Measurements from ENCODE around the gene TCP10L.
"Not testable (repeated sequence)": the region's sequence is repeated elsewhere in the genome, so short reads cannot be mapped to it uniquely, and the experiment has no call there.

TCP10L gene, protein sequence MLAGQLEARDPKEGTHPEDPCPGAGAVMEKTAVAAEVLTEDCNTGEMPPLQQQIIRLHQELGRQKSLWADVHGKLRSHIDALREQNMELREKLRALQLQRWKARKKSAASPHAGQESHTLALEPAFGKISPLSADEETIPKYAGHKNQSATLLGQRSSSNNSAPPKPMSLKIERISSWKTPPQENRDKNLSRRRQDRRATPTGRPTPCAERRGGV

DNA sequence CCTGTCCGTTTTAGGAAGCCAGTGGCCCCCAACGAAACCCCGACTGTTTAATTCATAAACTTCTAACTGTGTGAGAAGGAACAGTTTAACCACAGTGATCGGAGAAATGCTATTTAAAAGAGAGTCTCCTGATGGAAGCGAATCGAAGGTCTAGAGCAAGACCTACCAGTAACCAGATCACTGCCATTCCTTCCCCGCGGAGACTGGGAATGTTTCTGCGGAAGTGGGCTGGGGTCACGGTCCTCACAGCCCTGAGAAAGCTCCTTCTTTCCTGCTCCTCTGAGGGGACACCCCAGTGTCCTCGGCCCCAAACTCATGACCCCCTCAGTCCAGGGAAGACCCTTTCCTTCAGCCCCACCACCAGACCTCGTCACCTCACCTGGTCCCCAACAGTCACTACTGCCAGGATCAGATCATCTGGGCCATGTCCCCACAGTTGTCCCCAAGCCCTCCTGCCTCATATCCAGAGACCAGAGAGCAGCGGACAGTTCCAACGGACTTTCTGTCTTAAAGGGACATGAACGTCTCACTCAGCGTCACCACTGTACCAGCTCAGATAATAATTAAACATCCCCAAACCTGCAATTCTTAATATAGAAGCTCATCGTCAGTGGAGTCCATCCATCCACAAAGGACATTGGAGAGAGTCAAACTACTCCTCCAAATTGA is at the start of gene TCP10L:
TSS of gene TCP10L (minus strand) at position 482 of the 669 bp plus-strand sequence. CDS start 1,219 bp downstream, outside the sequence.
- no peaks in the 10 kb centered on the region for H3K9me3 ChIP-seq
- no peaks in the 10 kb centered on the region for H4K20me1 ChIP-seq
- no peak within 1 kb of the TSS for H3K9ac ChIP-seq
- H3K4me1 ChIP-seq = no peaks in the 10 kb centered on the region
- peaks cover 7% of the 10 kb centered on the region; the same call in 1 of the 2 replicates for H3K36me3 ChIP-seq
- no peaks in the 10 kb centered on the region for H3K27me3 ChIP-seq
- H3K4me3 ChIP-seq = no peak within 1 kb of the TSS
- no peak for TF ChIP-seq Cebpa-rat (IDR thresholded peaks at IDR 0.05)
- H3K27ac ChIP-seq = no peak within 1 kb of the TSS
- H3K4me2 ChIP-seq = no peak within 1 kb of the TSS

DNA sequence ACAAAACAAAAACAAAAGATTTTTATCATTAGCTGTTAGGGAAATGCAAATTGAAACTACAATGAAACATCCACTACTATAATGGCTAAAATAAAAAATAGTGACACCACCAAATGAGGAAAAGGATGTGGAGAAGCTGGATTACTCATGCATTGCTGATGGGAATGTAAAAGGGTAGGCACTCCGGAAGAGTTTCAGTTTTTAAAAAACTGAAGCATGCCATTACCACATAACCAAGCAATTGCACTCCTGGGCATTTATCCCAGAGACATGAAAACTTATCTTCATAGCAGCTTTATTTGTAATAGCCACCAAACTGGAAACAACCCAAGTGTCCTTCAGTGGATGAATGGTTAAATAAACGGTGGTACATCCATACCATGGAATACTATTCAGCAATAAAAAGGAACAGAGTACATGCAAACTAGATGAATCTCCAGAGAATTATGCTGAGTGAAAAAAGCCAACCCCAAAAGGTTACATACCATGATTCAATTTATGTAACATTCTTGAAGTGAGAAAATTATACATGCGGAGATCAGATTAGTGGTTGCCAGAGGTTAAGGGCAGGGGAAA is 41.4 kb upstream of the TCP10L start:
- Histone ChIP-seq H3K4me3 (no peak overlapping the region), H3K27ac (no peak overlapping the region), H3K4me2 (no peak overlapping the region), H4K20me1 (no peaks in the 10 kb centered on the region), H3K9ac (no peak overlapping the region), H3K36me3 (peaks cover 17% of the 10 kb centered on the region), H3K27me3 (no peaks in the 10 kb centered on the region), H3K4me1 (peaks cover 11% of the 10 kb centered on the region), H3K9me3 (peaks cover 8% of the 10 kb centered on the region)
- TF ChIP-seq Cebpa-rat (IDR thresholded peaks at IDR 0.05) = no peak

DNA sequence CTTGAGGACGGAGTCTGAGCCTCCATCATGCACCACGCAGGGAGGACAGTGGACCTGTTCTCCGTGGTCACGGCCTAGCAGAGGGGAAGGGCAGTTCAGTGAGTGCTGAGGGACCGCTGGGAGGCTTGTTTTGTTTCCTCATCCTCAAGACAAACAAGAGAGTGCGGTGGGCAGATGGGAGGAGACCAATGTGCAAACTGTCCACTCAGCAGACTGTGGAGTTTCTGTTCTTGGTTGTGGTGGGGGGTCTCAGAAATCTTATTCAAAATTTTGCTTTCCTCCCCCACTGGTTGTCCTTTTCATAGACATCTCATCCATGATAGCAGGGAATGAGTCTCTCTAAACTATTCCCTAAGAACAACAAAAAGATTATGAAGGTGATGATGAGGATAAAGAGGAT is 32.9 kb upstream of the TCP10L start:
- not testable (repeated sequence) for H3K36me3 ChIP-seq, H3K4me1 ChIP-seq, H3K4me3 ChIP-seq, H3K4me2 ChIP-seq, H3K9me3 ChIP-seq, H3K27me3 ChIP-seq, H3K27ac ChIP-seq, H4K20me1 ChIP-seq, H3K9ac ChIP-seq

DNA sequence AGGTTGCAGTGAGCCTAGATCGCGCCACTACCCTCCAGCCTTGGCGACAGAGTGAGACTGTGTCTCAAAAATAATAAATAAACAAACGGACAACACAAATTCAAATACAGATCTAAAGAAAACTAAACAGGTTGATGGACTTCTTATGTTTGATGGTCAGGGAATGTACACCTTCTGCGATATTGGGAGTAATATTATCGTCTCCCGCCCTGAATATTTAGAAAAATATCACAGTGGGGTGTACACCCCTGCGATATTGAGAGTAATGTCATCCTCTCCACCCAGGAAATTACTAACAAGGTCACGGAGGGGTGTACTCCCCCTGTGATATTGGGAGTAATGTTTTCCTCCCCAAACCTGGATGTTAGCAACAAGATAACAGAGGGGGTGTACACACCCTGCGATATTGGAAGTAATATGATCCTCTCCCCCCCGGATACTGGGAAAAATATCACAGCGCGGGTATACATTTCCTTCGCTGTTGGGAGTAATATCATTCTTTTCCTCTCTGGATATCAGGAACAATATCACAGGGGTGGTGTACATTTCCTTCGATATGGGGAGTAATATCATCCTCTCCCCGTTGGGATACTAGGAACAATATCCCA is 28.2 kb upstream of the TCP10L start:
- no peak for TF ChIP-seq Cebpa-rat (IDR thresholded peaks at IDR 0.05)
- Histone ChIP-seq H3K27ac (no peak overlapping the region), H3K36me3 (peaks cover 18% of the 10 kb centered on the region), H3K4me2 (peak overlapping the region; percentile 80), H3K9me3 (no peaks in the 10 kb centered on the region), H3K27me3 (no peaks in the 10 kb centered on the region), H3K9ac (no peak overlapping the region), H4K20me1 (peaks cover 19% of the 10 kb centered on the region), H3K4me1 (peaks cover 21% of the 10 kb centered on the region), H3K4me3 (peak overlapping the region; percentile 99)

DNA sequence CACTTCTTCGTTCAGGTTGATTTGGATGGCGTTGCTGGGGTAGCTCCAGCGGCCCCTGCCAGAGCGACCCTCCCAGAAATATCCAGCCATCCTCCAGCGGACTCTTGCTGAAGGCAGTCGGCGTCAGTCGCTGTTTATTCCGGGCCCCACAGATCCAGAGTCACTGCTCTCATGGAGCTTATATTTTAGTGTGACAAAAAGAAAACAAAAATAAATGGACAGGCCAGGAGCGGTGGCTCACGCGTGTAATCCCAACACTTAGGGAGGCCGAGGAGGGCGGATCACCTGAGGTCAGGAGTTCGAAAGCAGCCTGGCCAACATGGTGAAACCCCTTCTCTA is 27.6 kb upstream of the TCP10L start:
- Histone ChIP-seq H3K27ac (peak overlapping the region; percentile 82), H3K4me2 (peak overlapping the region; percentile 80), H4K20me1 (peaks cover 19% of the 10 kb centered on the region), H3K36me3 (peaks cover 23% of the 10 kb centered on the region), H3K9ac (peak overlapping the region; percentile 87), H3K9me3 (no peaks in the 10 kb centered on the region), H3K4me3 (peak overlapping the region; percentile 99), H3K27me3 (no peaks in the 10 kb centered on the region), H3K4me1 (peaks cover 21% of the 10 kb centered on the region)
- TF ChIP-seq Cebpa-rat (IDR thresholded peaks at IDR 0.05) = no peak

DNA sequence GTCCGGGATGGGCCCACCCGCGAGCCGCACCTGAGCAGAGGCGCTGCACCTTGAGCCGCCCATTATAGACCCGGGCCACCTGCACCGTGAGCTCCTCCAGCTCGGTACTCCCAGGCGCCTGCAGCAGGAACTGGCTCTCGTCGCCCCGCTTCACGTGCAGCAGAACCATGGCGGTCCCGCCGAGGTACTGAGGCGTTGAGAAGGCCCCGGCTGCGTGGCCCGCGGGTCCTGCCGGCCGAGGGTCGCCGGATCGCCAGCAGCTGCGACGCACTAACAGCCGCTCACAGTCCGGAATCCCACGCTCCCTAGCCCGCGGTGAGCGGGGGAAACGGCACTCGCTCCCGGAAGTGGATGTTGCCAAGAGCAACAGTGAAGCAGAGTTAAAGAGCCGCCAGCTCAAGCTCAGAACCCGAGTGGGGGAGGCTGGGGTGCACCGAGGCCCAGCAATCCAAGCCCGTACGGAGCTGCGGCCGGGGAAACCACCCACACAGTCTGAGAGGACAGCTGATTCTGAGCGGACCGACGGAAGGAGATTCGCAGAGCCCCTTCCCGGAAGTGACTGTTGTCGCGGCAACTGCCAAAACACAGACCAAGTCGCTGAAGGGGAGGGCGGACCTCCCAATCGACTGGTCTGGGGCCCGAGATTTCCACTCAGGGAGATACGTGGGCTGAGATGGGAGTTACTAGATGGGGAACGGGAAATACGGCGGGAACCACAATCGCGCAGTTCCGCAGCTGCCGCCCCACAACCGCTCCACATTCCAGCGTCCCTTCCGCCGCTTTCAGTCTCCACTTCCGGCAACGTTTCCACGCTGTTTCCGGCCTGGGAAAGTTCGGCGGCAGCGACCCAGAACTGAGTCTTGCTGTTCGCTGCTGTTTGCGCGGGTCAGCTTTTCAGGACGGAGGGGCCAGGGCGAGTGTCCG is 27.0 kb upstream of the TCP10L start, which contains the start of gene CFAP298:
TSS of gene CFAP298 (minus strand) at position 303 of the 924 bp plus-strand sequence. CDS start at position 169, 134 bp downstream.
- peaks cover 21% of the 10 kb centered on the region for H3K4me1 ChIP-seq
- H3K4me3 ChIP-seq = peak within 1 kb of the TSS; percentile 99
- peaks cover 30% of the 10 kb centered on the region for H3K36me3 ChIP-seq
- no peaks in the 10 kb centered on the region for H3K27me3 ChIP-seq
- no peak for TF ChIP-seq Cebpa-rat (IDR thresholded peaks at IDR 0.05)
- H3K9ac ChIP-seq = peak within 1 kb of the TSS; percentile 87
- no peaks in the 10 kb centered on the region for H3K9me3 ChIP-seq
- peak within 1 kb of the TSS; percentile 82 for H3K27ac ChIP-seq
- H3K4me2 ChIP-seq = peak within 1 kb of the TSS; percentile 80
- H4K20me1 ChIP-seq = peaks cover 19% of the 10 kb centered on the region

DNA sequence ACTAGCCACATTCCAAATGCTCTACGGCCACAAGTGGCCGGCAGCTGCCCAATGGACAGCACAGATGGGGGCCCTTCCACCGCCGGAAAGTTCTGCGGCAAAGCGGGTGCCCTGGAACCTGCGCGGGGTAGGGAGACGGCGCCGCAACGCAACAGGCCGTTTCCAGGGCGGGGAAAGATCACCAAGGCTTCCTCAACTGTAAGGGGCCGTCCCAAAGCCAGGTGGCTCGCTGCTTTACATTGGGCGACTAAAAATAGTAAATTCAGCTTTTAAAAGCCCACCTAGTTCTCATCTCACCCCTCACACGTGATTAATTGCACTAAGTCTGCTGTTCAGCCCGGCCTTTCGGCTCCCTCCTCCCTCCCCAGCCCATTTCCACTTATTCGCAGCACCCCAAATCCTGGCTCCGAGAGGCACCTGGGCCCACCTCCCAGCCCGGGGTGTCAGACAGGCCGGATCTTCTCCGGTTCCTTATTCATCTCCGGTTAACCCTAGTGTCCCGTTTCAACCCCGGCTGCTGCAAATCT is 26.2 kb upstream of the TCP10L start:
- H3K4me1 ChIP-seq = peaks cover 21% of the 10 kb centered on the region
- H4K20me1 ChIP-seq = peaks cover 26% of the 10 kb centered on the region
- H3K9me3 ChIP-seq = no peaks in the 10 kb centered on the region
- H3K27ac ChIP-seq = peak overlapping the region; percentile 82
- TF ChIP-seq Cebpa-rat (IDR thresholded peaks at IDR 0.05) = no peak
- peak overlapping the region; percentile 99 for H3K4me3 ChIP-seq
- H3K4me2 ChIP-seq = peak overlapping the region; percentile 80
- H3K36me3 ChIP-seq = peaks cover 38% of the 10 kb centered on the region
- H3K27me3 ChIP-seq = no peaks in the 10 kb centered on the region
- peak overlapping the region; percentile 87 for H3K9ac ChIP-seq

DNA sequence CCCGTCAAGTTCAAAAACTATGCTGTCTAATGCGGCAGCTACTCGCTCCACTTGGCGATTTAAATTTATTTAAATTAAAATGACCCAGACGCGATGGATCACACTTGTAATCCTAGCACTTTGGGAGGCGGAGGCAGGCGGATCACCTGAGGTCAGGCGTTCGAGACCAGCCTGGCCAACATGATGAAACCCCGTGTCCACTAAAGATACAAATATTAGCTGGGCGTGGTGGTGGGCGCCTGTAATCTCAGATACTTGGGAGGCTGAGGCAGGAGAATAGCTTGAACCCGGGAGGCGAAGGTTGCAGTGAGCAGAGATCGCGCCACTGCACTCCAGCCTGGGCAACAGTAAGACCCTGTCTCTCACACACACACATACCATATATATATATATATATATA is 25.6 kb upstream of the TCP10L start:
- Histone ChIP-seq H3K9ac (peak overlapping the region; percentile 87), H4K20me1 (peaks cover 32% of the 10 kb centered on the region), H3K36me3 (peaks cover 44% of the 10 kb centered on the region), H3K4me3 (peak overlapping the region; percentile 99), H3K4me2 (peak overlapping the region; percentile 80), H3K4me1 (peaks cover 21% of the 10 kb centered on the region)
- not testable (repeated sequence) for H3K27me3 ChIP-seq, H3K9me3 ChIP-seq, H3K27ac ChIP-seq

DNA sequence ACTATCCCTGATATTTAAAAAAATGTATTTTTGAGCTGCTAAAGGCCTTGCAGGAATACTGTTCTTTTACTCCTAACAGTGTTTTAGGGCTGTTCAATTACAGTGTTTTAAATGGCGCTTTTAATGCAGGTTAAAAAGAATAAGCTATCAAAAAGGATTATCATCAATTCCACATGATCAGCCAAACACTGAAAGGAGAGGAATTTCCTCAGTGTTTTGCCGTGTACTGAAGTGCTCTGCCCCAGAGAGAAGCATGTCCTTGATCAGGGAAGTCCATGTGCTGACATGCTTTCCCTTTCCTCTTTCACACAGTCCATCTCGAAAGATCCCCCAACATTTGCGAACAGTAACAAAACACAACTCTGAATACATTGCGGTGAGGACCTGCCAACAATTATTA is 23.5 kb upstream of the TCP10L start:
- Histone ChIP-seq H4K20me1 (peaks cover 42% of the 10 kb centered on the region), H3K4me2 (no peak overlapping the region), H3K27ac (no peak overlapping the region), H3K27me3 (no peaks in the 10 kb centered on the region), H3K4me1 (peaks cover 21% of the 10 kb centered on the region), H3K4me3 (no peak overlapping the region), H3K9me3 (no peaks in the 10 kb centered on the region), H3K36me3 (peaks cover 64% of the 10 kb centered on the region), H3K9ac (no peak overlapping the region)
- no peak for TF ChIP-seq Cebpa-rat (IDR thresholded peaks at IDR 0.05)
